Measurements from ENCODE around the gene VWA8.

- TF ChIP-seq GABPA (IDR thresholded peaks at IDR 0.05 in 1 of 2, conservative IDR thresholded peaks at IDR 0.05 in 1 of 2) (no peak), CTCF (IDR thresholded peaks at IDR 0.05; ENCODE audit: low read depth, low read length, missing input control) (no peak), REST (IDR thresholded peaks at IDR 0.05) (no peak)
These were observed 150.9 kb downstream of the VWA8 start for GRCh38 chr13:41809962-41810361.
